Parathyroid adenoma (tissue), 2 donors: ENCODE results near the gene CSF3R.

ENCODE experiments used
- H2AFZ ChIP-seq: fragments of 300-600 bp; sonication (generic); one replicate; pipeline ENCODE4 v1.7.0; 2017; ENCODE audit warnings: antibody characterized with exemption, mild to moderate bottlenecking
- H3K27ac ChIP-seq: fragments of 300-600 bp; sonication (generic); one replicate; pipeline ENCODE4 v1.7.0; 2017
- H3K27me3 ChIP-seq: fragments of 300-600 bp; sonication (generic); one replicate; pipeline ENCODE4 v1.7.0; 2017; ENCODE audit warnings: low read length; ENCODE audit not compliant: control insufficient read depth, insufficient read depth
- H3K36me3 ChIP-seq: fragments of 300-600 bp; sonication (generic); one replicate; pipeline ENCODE4 v1.7.0; 2017; ENCODE audit warnings: low read length; ENCODE audit not compliant: control insufficient read depth, insufficient read depth
- H3K4me1 ChIP-seq: fragments of 300-600 bp; sonication (generic); one replicate; pipeline ENCODE4 v1.7.0; 2017; ENCODE audit warnings: control low read depth
- H3K4me2 ChIP-seq: fragments of 300-600 bp; sonication (generic); one replicate; pipeline ENCODE4 v1.7.0; 2017; ENCODE audit warnings: low read length
- H3K4me3 ChIP-seq: fragments of 300-600 bp; sonication (generic); one replicate; pipeline ENCODE4 v1.7.0; 2017; ENCODE audit warnings: low read depth, low read length
- H3K79me2 ChIP-seq: fragments of 300-600 bp; sonication (generic); one replicate; pipeline ENCODE4 v1.7.0; 2017; ENCODE audit warnings: control low read depth
- H3K9ac ChIP-seq: fragments of 300-600 bp; sonication (generic); one replicate; pipeline ENCODE4 v1.7.0; 2017; ENCODE audit warnings: mild to moderate bottlenecking
- H3K9me3 ChIP-seq: fragments of 300-600 bp; sonication (generic); one replicate; pipeline ENCODE4 v1.7.0; 2017; ENCODE audit warnings: low read length; ENCODE audit not compliant: control insufficient read depth
- TF ChIP-seq, protein P1 (sequence below): fragments of 300-600 bp; sonication (generic); IDR thresholded peaks from one replicate; pipeline ENCODE4 v1.7.0; 2017; ENCODE audit warnings: antibody characterized with exemption, mild to moderate bottlenecking
- donor health status: primary hyperparathyroidism.

Gene CSF3R

DNA sequence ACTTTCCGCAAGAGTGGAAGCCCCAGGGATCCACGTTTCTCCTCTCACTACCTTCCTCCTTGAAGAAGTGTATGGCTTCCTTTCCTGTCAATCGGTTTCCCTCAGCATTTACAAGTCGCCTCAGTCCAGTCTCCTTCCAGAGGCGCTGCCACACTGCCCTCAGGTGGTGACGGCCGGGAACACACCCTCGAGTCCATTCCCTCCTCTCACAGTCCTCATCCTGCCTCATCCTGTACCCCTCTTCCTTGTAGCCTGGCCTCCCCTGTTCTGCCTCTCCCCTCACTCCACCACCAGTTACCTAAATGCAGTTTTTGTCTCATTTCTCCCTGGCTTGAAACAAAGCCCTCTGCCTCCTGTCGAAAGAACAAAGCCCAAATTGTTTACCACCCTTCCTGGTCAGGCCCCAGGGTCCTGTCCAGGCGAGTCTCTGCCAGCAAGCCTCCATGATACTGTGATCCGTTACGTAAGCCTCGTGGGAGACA is 61.8 kb downstream of the CSF3R start:
- no peaks in the 10 kb centered on the region for H3K4me1 ChIP-seq
- no peaks in the 10 kb centered on the region for H3K36me3 ChIP-seq
- H3K4me2 ChIP-seq: no peak overlapping the region
- H3K27me3 ChIP-seq: no peaks in the 10 kb centered on the region
- H3K9ac ChIP-seq: no peak overlapping the region
- no peak overlapping the region for H3K27ac ChIP-seq
- TF ChIP-seq, protein P1, sequence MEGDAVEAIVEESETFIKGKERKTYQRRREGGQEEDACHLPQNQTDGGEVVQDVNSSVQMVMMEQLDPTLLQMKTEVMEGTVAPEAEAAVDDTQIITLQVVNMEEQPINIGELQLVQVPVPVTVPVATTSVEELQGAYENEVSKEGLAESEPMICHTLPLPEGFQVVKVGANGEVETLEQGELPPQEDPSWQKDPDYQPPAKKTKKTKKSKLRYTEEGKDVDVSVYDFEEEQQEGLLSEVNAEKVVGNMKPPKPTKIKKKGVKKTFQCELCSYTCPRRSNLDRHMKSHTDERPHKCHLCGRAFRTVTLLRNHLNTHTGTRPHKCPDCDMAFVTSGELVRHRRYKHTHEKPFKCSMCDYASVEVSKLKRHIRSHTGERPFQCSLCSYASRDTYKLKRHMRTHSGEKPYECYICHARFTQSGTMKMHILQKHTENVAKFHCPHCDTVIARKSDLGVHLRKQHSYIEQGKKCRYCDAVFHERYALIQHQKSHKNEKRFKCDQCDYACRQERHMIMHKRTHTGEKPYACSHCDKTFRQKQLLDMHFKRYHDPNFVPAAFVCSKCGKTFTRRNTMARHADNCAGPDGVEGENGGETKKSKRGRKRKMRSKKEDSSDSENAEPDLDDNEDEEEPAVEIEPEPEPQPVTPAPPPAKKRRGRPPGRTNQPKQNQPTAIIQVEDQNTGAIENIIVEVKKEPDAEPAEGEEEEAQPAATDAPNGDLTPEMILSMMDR: peak; percentile 75
- no peak overlapping the region for H3K4me3 ChIP-seq
- no peak overlapping the region for H2AFZ ChIP-seq
- H3K79me2 ChIP-seq: no peaks in the 10 kb centered on the region
- H3K9me3 ChIP-seq: no peaks in the 10 kb centered on the region

DNA sequence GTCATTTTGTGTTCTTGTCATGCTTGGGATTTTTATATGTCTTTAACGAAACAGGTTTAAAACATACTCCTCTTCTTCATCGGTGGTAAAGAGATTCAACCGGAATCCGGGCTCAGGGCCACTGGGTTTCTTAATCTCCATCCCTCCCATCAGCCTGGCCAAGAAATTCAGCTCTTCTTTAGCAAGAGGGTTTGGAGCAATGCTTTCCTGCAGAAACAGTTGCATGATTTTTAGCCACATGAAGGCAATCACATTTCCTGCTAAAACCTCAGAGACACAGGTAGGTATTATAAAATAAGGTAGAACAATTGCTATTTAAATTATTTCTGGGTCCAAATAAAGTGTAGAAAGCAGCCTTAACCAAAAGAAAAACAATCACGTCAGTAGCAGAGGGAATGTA is 62.3 kb downstream of the CSF3R start:
- H3K9me3 ChIP-seq: no peaks in the 10 kb centered on the region
- H3K27ac ChIP-seq: no peak overlapping the region
- H3K4me1 ChIP-seq: no peaks in the 10 kb centered on the region
- no peaks in the 10 kb centered on the region for H3K79me2 ChIP-seq
- H3K27me3 ChIP-seq: no peaks in the 10 kb centered on the region
- no peak overlapping the region for H3K9ac ChIP-seq
- H3K36me3 ChIP-seq: no peaks in the 10 kb centered on the region
- TF ChIP-seq, protein P1: no peak
- H3K4me3 ChIP-seq: no peak overlapping the region
- H2AFZ ChIP-seq: no peak overlapping the region
- no peak overlapping the region for H3K4me2 ChIP-seq

DNA sequence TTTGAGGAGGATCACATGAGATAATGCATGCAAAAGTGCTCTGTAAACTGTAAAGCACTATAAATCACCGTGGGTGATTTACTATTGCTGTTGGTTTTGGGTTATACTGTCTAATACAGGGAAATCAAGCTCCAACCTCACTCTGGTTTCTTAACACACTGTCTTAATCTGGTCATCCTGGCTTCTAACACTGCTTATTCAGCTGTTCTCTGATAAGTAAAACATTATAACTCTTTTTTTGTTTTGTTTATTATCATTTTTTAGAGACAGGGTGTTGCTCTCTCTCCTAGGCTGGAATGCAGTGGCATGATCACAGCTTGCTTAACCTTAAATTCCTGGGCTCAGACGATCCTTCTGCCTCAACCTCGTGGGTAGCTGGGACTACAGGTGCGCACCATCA is 63.1 kb downstream of the CSF3R start:
- no peak overlapping the region for H3K9ac ChIP-seq
- H3K27me3 ChIP-seq: no peaks in the 10 kb centered on the region
- no peak overlapping the region for H3K27ac ChIP-seq
- no peak overlapping the region for H3K4me2 ChIP-seq
- H2AFZ ChIP-seq: no peak overlapping the region
- no peaks in the 10 kb centered on the region for H3K36me3 ChIP-seq
- H3K79me2 ChIP-seq: no peaks in the 10 kb centered on the region
- H3K9me3 ChIP-seq: no peaks in the 10 kb centered on the region
- TF ChIP-seq, protein P1: no peak
- H3K4me1 ChIP-seq: no peaks in the 10 kb centered on the region
- H3K4me3 ChIP-seq: no peak overlapping the region

DNA sequence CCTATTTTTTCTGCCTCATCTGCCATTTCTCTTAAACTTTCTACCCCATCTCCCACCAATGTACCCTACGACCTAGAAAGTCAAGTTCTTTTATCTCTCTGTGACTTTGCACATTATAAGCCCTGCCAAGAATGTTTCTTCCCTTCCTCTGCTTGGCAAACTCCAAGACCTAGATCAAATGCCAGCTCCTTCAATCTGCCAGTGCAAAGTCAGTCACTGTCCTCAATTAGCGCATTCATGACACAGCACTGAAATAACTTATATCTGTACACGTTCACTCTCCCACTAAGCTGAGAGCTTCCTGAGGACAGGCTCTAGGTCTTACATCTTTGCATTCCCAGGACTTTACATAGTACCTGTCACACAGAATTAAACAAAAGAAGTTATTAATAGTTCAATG is 63.6 kb downstream of the CSF3R start:
- TF ChIP-seq, protein P1: no peak
- no peaks in the 10 kb centered on the region for H3K27me3 ChIP-seq
- no peak overlapping the region for H3K9ac ChIP-seq
- no peak overlapping the region for H3K27ac ChIP-seq
- H2AFZ ChIP-seq: no peak overlapping the region
- no peak overlapping the region for H3K4me3 ChIP-seq
- no peaks in the 10 kb centered on the region for H3K36me3 ChIP-seq
- no peak overlapping the region for H3K4me2 ChIP-seq
- no peaks in the 10 kb centered on the region for H3K9me3 ChIP-seq
- no peaks in the 10 kb centered on the region for H3K79me2 ChIP-seq
- H3K4me1 ChIP-seq: no peaks in the 10 kb centered on the region

DNA sequence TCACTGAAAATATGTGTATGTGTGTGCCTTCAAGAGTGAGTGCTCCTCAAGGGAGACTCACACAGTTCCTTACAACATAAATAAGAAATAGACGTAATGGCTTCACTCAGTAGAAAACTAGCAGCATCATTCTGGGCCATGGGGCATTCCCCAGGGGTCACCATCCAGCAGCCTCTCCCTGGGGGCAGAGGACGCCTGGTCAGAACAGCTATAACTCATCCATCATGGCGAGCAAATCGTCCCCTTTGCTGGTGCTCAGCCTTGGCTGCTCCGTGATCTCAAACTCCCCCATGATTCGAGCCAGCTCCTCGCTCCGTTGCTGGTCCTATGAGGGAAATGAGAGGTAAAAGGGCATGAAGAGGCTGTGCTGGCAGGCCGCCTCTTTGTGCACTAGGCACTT is 64.8 kb downstream of the CSF3R start:
- Histone ChIP-seq H3K4me2 (no peak overlapping the region), H3K79me2 (no peaks in the 10 kb centered on the region), H3K27me3 (no peaks in the 10 kb centered on the region), H3K9me3 (no peaks in the 10 kb centered on the region), H3K36me3 (no peaks in the 10 kb centered on the region), H3K9ac (no peak overlapping the region), H3K4me3 (no peak overlapping the region), H3K4me1 (no peaks in the 10 kb centered on the region), H2AFZ (no peak overlapping the region), H3K27ac (no peak overlapping the region)
- TF ChIP-seq, protein P1: no peak
